Neural progenitor cell (in vitro differentiated cells): ENCODE results near the gene SWT1. TPM values are rescaled to one million over a fixed set of nuclear protein-coding genes. Genes with fewer than 3 reads are reported as not detected.

Experiments
- DNase-seq: peaks from one replicate; pipeline ENCODE4 v3.0.0-alpha.2; 2016; ENCODE audit warnings: low spot score
- H2AFZ ChIP-seq: fragments of 200-600 bp; sonication (generic); replicated peaks from 2 replicates; pipeline ENCODE4 v1.6.1; 2016; ENCODE audit warnings: antibody characterized with exemption
- H3F3A ChIP-seq: fragments of 200-600 bp; sonication (generic); 2 replicates; pipeline ENCODE4 v1.6.1; 2016; ENCODE audit warnings: antibody characterized with exemption, low read depth
- H3K27ac ChIP-seq: fragments of 200-600 bp; sonication (generic); 2 replicates; pipeline ENCODE4 v1.5.1; 2016; ENCODE audit warnings: mild to moderate bottlenecking
- H3K27me3 ChIP-seq: fragments of 200-600 bp; sonication (generic); 2 replicates; pipeline ENCODE4 v1.6.1; 2016; ENCODE audit warnings: mild to moderate bottlenecking, moderate library complexity
- H3K36me3 ChIP-seq: fragments of 200-600 bp; sonication (generic); 2 replicates; pipeline ENCODE4 v1.5.1; 2016
- H3K4me1 ChIP-seq: fragments of 200-600 bp; sonication (generic); 2 replicates; pipeline ENCODE4 v1.6.1; 2016; ENCODE audit warnings: mixed run types
- H3K4me2 ChIP-seq: fragments of 200-600 bp; sonication (generic); 2 replicates; pipeline ENCODE4 v1.6.1; 2016
- H3K4me3 ChIP-seq: fragments of 200-600 bp; sonication (generic); 2 replicates; pipeline ENCODE4 v1.5.1; 2016
- H3K79me2 ChIP-seq: fragments of 200-600 bp; sonication (generic); 2 replicates; pipeline ENCODE4 v1.6.1; 2016; ENCODE audit warnings: low read depth
- H3K9ac ChIP-seq: fragments of 200-600 bp; sonication (generic); 2 replicates; pipeline ENCODE4 v1.6.1; 2016
- H3K9me3 ChIP-seq: fragments of 200-600 bp; sonication (generic); 2 replicates; pipeline ENCODE4 v1.5.1; 2016; ENCODE audit warnings: low read depth
- H4K20me1 ChIP-seq: fragments of 200-600 bp; sonication (generic); 2 replicates; pipeline ENCODE4 v1.6.1; 2016; ENCODE audit warnings: low read depth
- H3K27ac Mint-ChIP-seq: 3 replicates; pipeline ENCODE4 v1.8.0; 2021; ENCODE audit warnings: mixed read lengths
- H3K27me3 Mint-ChIP-seq: 2 replicates; pipeline ENCODE4 v1.8.0; 2022; ENCODE audit warnings: low read depth, mild to moderate bottlenecking, inconsistent platforms, moderate library complexity, mixed read lengths; ENCODE audit not compliant: insufficient read depth
- H3K36me3 Mint-ChIP-seq: 3 replicates; pipeline ENCODE4 v1.8.0; 2021; ENCODE audit warnings: mixed read lengths
- H3K4me1 Mint-ChIP-seq: 3 replicates; pipeline ENCODE4 v1.8.0; 2021; ENCODE audit warnings: mixed read lengths
- H3K4me3 Mint-ChIP-seq: 3 replicates; pipeline ENCODE4 v1.8.0; 2021; ENCODE audit warnings: mild to moderate bottlenecking, moderate library complexity, mixed read lengths
- H3K9me3 Mint-ChIP-seq: 3 replicates; pipeline ENCODE4 v1.8.0; 2020; ENCODE audit warnings: mixed read lengths
- EZH2 ChIP-seq: fragments of 200-600 bp; sonication (generic); IDR thresholded peaks from 2 replicates; pipeline ENCODE4 v1.6.1; 2017; ENCODE audit warnings: antibody characterized with exemption, mild to moderate bottlenecking, moderate library complexity
- EZH2phosphoT487 ChIP-seq: fragments of 200-600 bp; sonication (generic); IDR thresholded peaks from 2 replicates; pipeline ENCODE4 v1.6.1; 2017; ENCODE audit warnings: antibody characterized with exemption
- total RNA-seq: library from RNA; depleted of rRNA; stranded (reverse); fragments of >200 nt; gene quantifications from 2 replicates; pipeline ENCODE4 v1.2.3, GENCODE V29; 2015; ENCODE audit warnings: low replicate concordance
- TF ChIP-seq, protein P1 (sequence below): fragments of 200-600 bp; sonication (generic); IDR thresholded peaks from 2 replicates; pipeline ENCODE4 v1.5.1; 2017; ENCODE audit warnings: antibody characterized with exemption, mild to moderate bottlenecking

SWT1 gene
- total RNA-seq, 1 donor from 2014 or later: 12.4 TPM

DNA sequence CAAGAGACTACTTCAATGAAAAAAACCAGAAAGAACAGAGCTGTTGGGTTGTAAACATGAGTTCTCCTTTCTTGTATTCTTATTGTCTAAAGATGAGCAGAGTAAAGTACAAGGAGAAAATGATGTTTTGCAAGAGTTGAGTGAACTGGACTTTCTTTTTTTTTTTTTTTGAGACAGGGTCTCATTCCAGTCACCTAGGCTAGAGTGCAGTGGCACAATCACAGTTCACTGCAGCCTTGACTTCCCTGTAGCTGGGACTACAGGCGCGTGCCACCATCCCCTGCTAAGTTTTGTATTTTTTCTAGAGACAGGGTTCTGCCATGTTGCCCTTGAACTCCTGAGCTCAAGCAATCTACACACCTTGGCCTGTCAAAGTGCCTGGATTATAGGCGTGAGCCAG lies 167.2 kb downstream of the SWT1 start:
- no peak for DNase-seq
- no peaks in the 10 kb centered on the region for H3K27me3 ChIP-seq
- Mint-ChIP-seq H3K4me1 (no peaks in the 10 kb centered on the region), H3K9me3 (peaks cover 6% of the 10 kb centered on the region), H3K27ac (no peak overlapping the region), H3K4me3 (no peak overlapping the region), H3K27me3 (no peaks in the 10 kb centered on the region), H3K36me3 (peaks cover 8% of the 10 kb centered on the region)
- no peaks in the 10 kb centered on the region for H3K9me3 ChIP-seq
- no peaks in the 10 kb centered on the region for H3F3A ChIP-seq
- TF ChIP-seq, protein P1, sequence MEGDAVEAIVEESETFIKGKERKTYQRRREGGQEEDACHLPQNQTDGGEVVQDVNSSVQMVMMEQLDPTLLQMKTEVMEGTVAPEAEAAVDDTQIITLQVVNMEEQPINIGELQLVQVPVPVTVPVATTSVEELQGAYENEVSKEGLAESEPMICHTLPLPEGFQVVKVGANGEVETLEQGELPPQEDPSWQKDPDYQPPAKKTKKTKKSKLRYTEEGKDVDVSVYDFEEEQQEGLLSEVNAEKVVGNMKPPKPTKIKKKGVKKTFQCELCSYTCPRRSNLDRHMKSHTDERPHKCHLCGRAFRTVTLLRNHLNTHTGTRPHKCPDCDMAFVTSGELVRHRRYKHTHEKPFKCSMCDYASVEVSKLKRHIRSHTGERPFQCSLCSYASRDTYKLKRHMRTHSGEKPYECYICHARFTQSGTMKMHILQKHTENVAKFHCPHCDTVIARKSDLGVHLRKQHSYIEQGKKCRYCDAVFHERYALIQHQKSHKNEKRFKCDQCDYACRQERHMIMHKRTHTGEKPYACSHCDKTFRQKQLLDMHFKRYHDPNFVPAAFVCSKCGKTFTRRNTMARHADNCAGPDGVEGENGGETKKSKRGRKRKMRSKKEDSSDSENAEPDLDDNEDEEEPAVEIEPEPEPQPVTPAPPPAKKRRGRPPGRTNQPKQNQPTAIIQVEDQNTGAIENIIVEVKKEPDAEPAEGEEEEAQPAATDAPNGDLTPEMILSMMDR: no peak
- TF ChIP-seq EZH2phosphoT487: no peak
- no peak for TF ChIP-seq EZH2
- H3K79me2 ChIP-seq: no peaks in the 10 kb centered on the region
- no peaks in the 10 kb centered on the region for H3K4me1 ChIP-seq
- H3K36me3 ChIP-seq: no peaks in the 10 kb centered on the region
- H2AFZ ChIP-seq: no peak overlapping the region
- H3K9ac ChIP-seq: no peak overlapping the region
- H3K4me2 ChIP-seq: no peak overlapping the region
- H4K20me1 ChIP-seq: no peaks in the 10 kb centered on the region
- no peak overlapping the region for H3K27ac ChIP-seq
- H3K4me3 ChIP-seq: no peak overlapping the region

DNA sequence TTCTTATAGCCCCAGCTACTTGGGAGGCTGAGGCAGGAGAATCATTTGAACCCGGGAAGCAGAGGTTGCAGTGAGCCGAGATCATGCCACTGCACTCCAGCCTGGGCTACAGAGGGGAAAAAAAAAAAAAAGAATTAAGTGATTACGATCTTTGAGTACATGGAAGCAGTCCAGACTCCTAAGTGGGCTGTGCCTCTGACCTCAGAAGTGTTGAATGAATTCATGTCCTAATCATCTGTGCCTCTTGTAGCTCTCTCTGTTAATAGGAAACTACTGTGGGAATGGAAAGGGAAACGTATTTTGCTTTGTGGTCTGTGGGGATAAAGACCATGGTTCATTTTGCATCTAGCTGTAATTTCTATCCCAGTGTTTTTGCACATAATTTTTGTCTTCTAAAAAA lies 168.4 kb downstream of the SWT1 start:
- Mint-ChIP-seq H3K9me3 (peaks cover 6% of the 10 kb centered on the region), H3K27ac (no peak overlapping the region), H3K36me3 (peaks cover 6% of the 10 kb centered on the region), H3K27me3 (no peaks in the 10 kb centered on the region), H3K4me1 (no peaks in the 10 kb centered on the region), H3K4me3 (no peak overlapping the region)
- H3K27me3 ChIP-seq: no peaks in the 10 kb centered on the region
- no peaks in the 10 kb centered on the region for H3K36me3 ChIP-seq
- H3K27ac ChIP-seq: no peak overlapping the region
- H3K79me2 ChIP-seq: no peaks in the 10 kb centered on the region
- DNase-seq: no peak
- no peak overlapping the region for H2AFZ ChIP-seq
- no peak overlapping the region for H3K4me2 ChIP-seq
- H3K4me3 ChIP-seq: no peak overlapping the region
- H3F3A ChIP-seq: no peaks in the 10 kb centered on the region
- H3K4me1 ChIP-seq: no peaks in the 10 kb centered on the region
- no peaks in the 10 kb centered on the region for H3K9me3 ChIP-seq
- TF ChIP-seq EZH2 (no peak), EZH2phosphoT487 (no peak)
- TF ChIP-seq, protein P1: no peak
- no peaks in the 10 kb centered on the region for H4K20me1 ChIP-seq
- H3K9ac ChIP-seq: no peak overlapping the region

DNA sequence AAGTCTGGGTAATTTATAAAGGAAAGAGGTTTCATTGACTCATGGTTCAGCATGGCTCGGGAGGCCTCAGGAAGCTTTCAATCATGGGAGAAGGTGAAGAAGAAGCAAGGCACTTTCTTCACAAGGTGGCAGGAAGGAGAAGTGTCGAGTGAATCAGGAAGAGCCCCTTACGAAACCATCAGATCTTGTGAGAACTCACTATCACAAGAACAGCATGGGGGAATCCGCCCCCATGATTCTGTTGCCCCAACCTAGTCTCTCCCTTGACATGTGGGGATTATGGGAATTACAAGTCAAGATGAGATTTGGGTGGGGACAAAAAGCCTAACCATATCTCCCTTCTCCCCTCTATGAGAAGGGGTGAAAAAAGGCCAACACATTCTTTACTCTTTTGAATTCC lies 171.3 kb downstream of the SWT1 start:
- no peaks in the 10 kb centered on the region for H3F3A ChIP-seq
- H3K27me3 Mint-ChIP-seq: no peaks in the 10 kb centered on the region
- H3K4me1 ChIP-seq: no peaks in the 10 kb centered on the region
- no peaks in the 10 kb centered on the region for H3K9me3 Mint-ChIP-seq
- TF ChIP-seq EZH2phosphoT487: no peak
- TF ChIP-seq EZH2: no peak
- no peak overlapping the region for H3K27ac ChIP-seq
- H3K4me3 Mint-ChIP-seq: no peak overlapping the region
- no peaks in the 10 kb centered on the region for H3K9me3 ChIP-seq
- no peaks in the 10 kb centered on the region for H4K20me1 ChIP-seq
- H3K79me2 ChIP-seq: no peaks in the 10 kb centered on the region
- H3K4me2 ChIP-seq: no peak overlapping the region
- no peak overlapping the region for H3K4me3 ChIP-seq
- H3K27ac Mint-ChIP-seq: no peak overlapping the region
- no peaks in the 10 kb centered on the region for H3K4me1 Mint-ChIP-seq
- H3K9ac ChIP-seq: no peak overlapping the region
- H2AFZ ChIP-seq: no peak overlapping the region
- H3K36me3 Mint-ChIP-seq: no peaks in the 10 kb centered on the region
- no peak for DNase-seq
- H3K36me3 ChIP-seq: no peaks in the 10 kb centered on the region
- no peaks in the 10 kb centered on the region for H3K27me3 ChIP-seq

DNA sequence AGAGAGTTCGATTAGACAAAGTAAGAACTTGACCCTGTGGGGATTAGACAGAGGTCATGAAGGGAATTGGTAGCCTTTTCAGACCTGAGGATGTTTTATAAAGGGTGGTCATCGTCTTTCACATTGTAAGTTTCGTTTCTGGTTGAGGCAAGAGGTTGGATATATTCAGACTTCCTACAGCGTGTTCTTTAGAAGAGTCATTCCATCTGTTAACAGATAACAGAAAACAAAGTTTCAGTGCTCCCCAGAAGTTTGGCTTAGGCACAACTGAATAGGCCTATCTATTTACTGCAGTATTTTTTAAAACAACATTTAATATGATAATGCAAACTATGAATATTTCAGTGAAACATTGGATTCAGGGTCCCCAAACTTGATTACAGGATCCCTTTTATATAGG lies 177.2 kb downstream of the SWT1 start:
- Histone ChIP-seq H3K79me2 (no peaks in the 10 kb centered on the region), H2AFZ (no peak overlapping the region), H3K27ac (no peak overlapping the region), H3K27me3 (no peaks in the 10 kb centered on the region), H3K4me3 (no peak overlapping the region), H3F3A (no peaks in the 10 kb centered on the region), H4K20me1 (no peaks in the 10 kb centered on the region), H3K4me1 (no peaks in the 10 kb centered on the region), H3K4me2 (no peak overlapping the region), H3K9ac (no peak overlapping the region), H3K36me3 (no peaks in the 10 kb centered on the region), H3K9me3 (no peaks in the 10 kb centered on the region)
- Mint-ChIP-seq H3K27me3 (no peaks in the 10 kb centered on the region), H3K27ac (no peak overlapping the region), H3K9me3 (no peaks in the 10 kb centered on the region), H3K4me1 (peaks cover 3% of the 10 kb centered on the region), H3K36me3 (peaks cover 3% of the 10 kb centered on the region), H3K4me3 (no peak overlapping the region)
- DNase-seq: no peak
- TF ChIP-seq, protein P1: no peak
- TF ChIP-seq EZH2phosphoT487 (no peak), EZH2 (no peak)
